ENCODE results near the gene CRACR2B.

CRACR2B gene

GRCh38 chr11:854601-855329 lies 27.0 kb downstream of the CRACR2B start:
- H3K4me3 ChIP-seq (ENCODE audit: control insufficient read depth in 1 of 7, extremely low read depth in 1 of 7, insufficient read depth in 4 of 7, low read depth in 2 of 7, low read length in 6 of 7), result no peak overlapping the region
- no peaks in the 10 kb centered on the region for H3K9me3 ChIP-seq (ENCODE audit: control extremely low read depth in 1 of 5, control insufficient read depth in 4 of 5, insufficient read depth in 2 of 5, low read depth in 1 of 5, low read length in 4 of 5)
- H3K27me3 ChIP-seq (replicated peaks in 2 of 5; ENCODE audit: control insufficient read depth in 4 of 5, insufficient read depth in 5 of 5, low read length in 4 of 5), result peaks cover 0 to 2% (median 0%) of the 10 kb centered on the region in 5 experiments
- ChIA-PET POLR2A (no interaction called here), CTCF (interaction anchor here (0.9 kb wide), 1 partner anchor 9 kb away, joined by 3 read pairs; no protein-coding TSS in a partner anchor)
- peaks cover 0 to 4% (median 0%) of the 10 kb centered on the region in 4 experiments for H3K36me3 ChIP-seq (ENCODE audit: control insufficient read depth in 4 of 4, insufficient read depth in 4 of 4, low read length in 3 of 4)
- H3K27ac ChIP-seq (ENCODE audit: insufficient read depth in 1 of 2, low read depth in 1 of 2, low read length in 2 of 2, poor library complexity in 1 of 2, severe bottlenecking in 2 of 2), result no peak overlapping the region
- DNase-seq, result no peak
- WGBS (ENCODE audit: insufficient coverage), result 98% methylated on average over 14 of the region's 20 CpGs
- peaks cover 0 to 8% (median 6%) of the 10 kb centered on the region in 4 experiments for H3K4me1 ChIP-seq (ENCODE audit: control extremely low read depth in 1 of 4, control insufficient read depth in 4 of 4, insufficient read depth in 4 of 4, low read length in 3 of 4)

- ChIA-PET POLR2A (no interaction called here), CTCF (interaction anchor here (0.9 kb wide), 1 partner anchor 9 kb away, joined by 3 read pairs; no protein-coding TSS in a partner anchor)
- Histone ChIP-seq H3K27ac (ENCODE audit: insufficient read depth in 1 of 2, low read depth in 1 of 2, low read length in 2 of 2, poor library complexity in 1 of 2, severe bottlenecking in 2 of 2) (no peak overlapping the region), H3K36me3 (ENCODE audit: control insufficient read depth in 4 of 4, insufficient read depth in 4 of 4, low read length in 3 of 4) (peaks cover 0 to 4% (median 0%) of the 10 kb centered on the region in 4 experiments), H3K4me1 (ENCODE audit: control extremely low read depth in 1 of 4, control insufficient read depth in 4 of 4, insufficient read depth in 4 of 4, low read length in 3 of 4) (peaks cover 0 to 7% (median 4%) of the 10 kb centered on the region in 4 experiments), H3K27me3 (replicated peaks in 2 of 5; ENCODE audit: control insufficient read depth in 4 of 5, insufficient read depth in 5 of 5, low read length in 4 of 5) (no peaks in the 10 kb centered on the region), H3K9me3 (ENCODE audit: control extremely low read depth in 1 of 5, control insufficient read depth in 4 of 5, insufficient read depth in 2 of 5, low read depth in 1 of 5, low read length in 4 of 5) (no peaks in the 10 kb centered on the region), H3K4me3 (ENCODE audit: control insufficient read depth in 1 of 7, extremely low read depth in 1 of 7, insufficient read depth in 4 of 7, low read depth in 2 of 7, low read length in 6 of 7) (no peak overlapping the region)
- DNase-seq, result no peak
- 94% methylated on average over 7 of the region's 7 CpGs for WGBS (ENCODE audit: insufficient coverage)
Observed at GRCh38 chr11:855330-855674, 27.6 kb downstream of the CRACR2B start.

- no peak for DNase-seq
- H3K36me3 ChIP-seq (ENCODE audit: control insufficient read depth in 4 of 4, insufficient read depth in 4 of 4, low read length in 3 of 4), result peaks cover 0 to 4% (median 0%) of the 10 kb centered on the region in 4 experiments
- no peak overlapping the region for H3K4me3 ChIP-seq (ENCODE audit: control insufficient read depth in 1 of 7, extremely low read depth in 1 of 7, insufficient read depth in 4 of 7, low read depth in 2 of 7, low read length in 6 of 7)
- CTCF ChIA-PET, result interaction anchor here (0.9 to 2.2 kb wide), 3 partner anchors 8 to 73 kb away, joined by 3 to 6 read pairs (median 6); no protein-coding TSS in a partner anchor
- H3K27ac ChIP-seq (ENCODE audit: insufficient read depth in 1 of 2, low read depth in 1 of 2, low read length in 2 of 2, poor library complexity in 1 of 2, severe bottlenecking in 2 of 2), result no peak overlapping the region
- WGBS (ENCODE audit: insufficient coverage), result 94% methylated on average over 11 of the region's 12 CpGs
- no peaks in the 10 kb centered on the region for H3K27me3 ChIP-seq (replicated peaks in 2 of 5; ENCODE audit: control insufficient read depth in 4 of 5, insufficient read depth in 5 of 5, low read length in 4 of 5)
- POLR2A ChIA-PET, result no interaction called here
- H3K4me1 ChIP-seq (ENCODE audit: control extremely low read depth in 1 of 4, control insufficient read depth in 4 of 4, insufficient read depth in 4 of 4, low read length in 3 of 4), result peaks cover 0 to 7% (median 4%) of the 10 kb centered on the region in 4 experiments
- no peaks in the 10 kb centered on the region for H3K9me3 ChIP-seq (ENCODE audit: control extremely low read depth in 1 of 5, control insufficient read depth in 4 of 5, insufficient read depth in 2 of 5, low read depth in 1 of 5, low read length in 4 of 5)
Observed at GRCh38 chr11:855796-856195, 28.1 kb downstream of the CRACR2B start.

GRCh38 chr11:856397-856796 lies 28.7 kb downstream of the CRACR2B start:
- no peak overlapping the region for H3K27ac ChIP-seq (ENCODE audit: insufficient read depth in 1 of 2, low read depth in 1 of 2, low read length in 2 of 2, poor library complexity in 1 of 2, severe bottlenecking in 2 of 2)
- no peak for DNase-seq
- no peaks in the 10 kb centered on the region for H3K9me3 ChIP-seq (ENCODE audit: control extremely low read depth in 1 of 5, control insufficient read depth in 4 of 5, insufficient read depth in 2 of 5, low read depth in 1 of 5, low read length in 4 of 5)
- WGBS (ENCODE audit: insufficient coverage), result 100% methylated on average over 5 of the region's 8 CpGs
- ChIA-PET CTCF (interaction anchor here (1.5 to 2.2 kb wide), 2 partner anchors 9 to 72 kb away, joined by 6 read pairs; no protein-coding TSS in a partner anchor), POLR2A (no interaction called here)
- no peak overlapping the region for H3K4me3 ChIP-seq (ENCODE audit: control insufficient read depth in 1 of 7, extremely low read depth in 1 of 7, insufficient read depth in 4 of 7, low read depth in 2 of 7, low read length in 6 of 7)
- peaks cover 0 to 7% (median 4%) of the 10 kb centered on the region in 4 experiments for H3K4me1 ChIP-seq (ENCODE audit: control extremely low read depth in 1 of 4, control insufficient read depth in 4 of 4, insufficient read depth in 4 of 4, low read length in 3 of 4)
- H3K36me3 ChIP-seq (ENCODE audit: control insufficient read depth in 4 of 4, insufficient read depth in 4 of 4, low read length in 3 of 4), result peaks cover 0 to 4% (median 0%) of the 10 kb centered on the region in 4 experiments
- H3K27me3 ChIP-seq (replicated peaks in 2 of 5; ENCODE audit: control insufficient read depth in 4 of 5, insufficient read depth in 5 of 5, low read length in 4 of 5), result no peaks in the 10 kb centered on the region

- POLR2A ChIA-PET, result no interaction called here
Observed at GRCh38 chr11:858053-858761, 30.5 kb downstream of the CRACR2B start.

GRCh38 chr11:858762-859339 lies 31.1 kb downstream of the CRACR2B start:
- Histone ChIP-seq H3K27ac (ENCODE audit: insufficient read depth in 1 of 2, low read depth in 1 of 2, low read length in 2 of 2, poor library complexity in 1 of 2, severe bottlenecking in 2 of 2) (no peak overlapping the region), H3K36me3 (ENCODE audit: control insufficient read depth in 4 of 4, insufficient read depth in 4 of 4, low read length in 3 of 4) (peaks cover 0 to 4% (median 0%) of the 10 kb centered on the region in 4 experiments), H3K9me3 (ENCODE audit: control extremely low read depth in 1 of 5, control insufficient read depth in 4 of 5, insufficient read depth in 2 of 5, low read depth in 1 of 5, low read length in 4 of 5) (no peaks in the 10 kb centered on the region), H3K4me1 (ENCODE audit: control extremely low read depth in 1 of 4, control insufficient read depth in 4 of 4, insufficient read depth in 4 of 4, low read length in 3 of 4) (peaks cover 0 to 7% (median 4%) of the 10 kb centered on the region in 4 experiments), H3K27me3 (replicated peaks in 2 of 5; ENCODE audit: control insufficient read depth in 4 of 5, insufficient read depth in 5 of 5, low read length in 4 of 5) (no peaks in the 10 kb centered on the region), H3K4me3 (ENCODE audit: control insufficient read depth in 1 of 7, extremely low read depth in 1 of 7, insufficient read depth in 4 of 7, low read depth in 2 of 7, low read length in 6 of 7) (no peak overlapping the region)
- CTCF ChIA-PET, result interaction anchor here (1.0 kb wide), 1 partner anchor 10 kb away, joined by 4 read pairs; no protein-coding TSS in a partner anchor
- WGBS (ENCODE audit: insufficient coverage), result 99% methylated on average over 19 of the region's 37 CpGs
- POLR2A ChIA-PET, result interaction anchor here (1.0 kb wide), 1 partner anchor 12 kb away, joined by 3 read pairs; no protein-coding TSS in a partner anchor
- DNase-seq, result no peak

More at GRCh38 chr11:858053-858761, 30.5 kb downstream of the CRACR2B start:
- H3K4me1 ChIP-seq (ENCODE audit: control extremely low read depth in 1 of 4, control insufficient read depth in 4 of 4, insufficient read depth in 4 of 4, low read length in 3 of 4), result peaks cover 0 to 7% (median 4%) of the 10 kb centered on the region in 4 experiments
- no peaks in the 10 kb centered on the region for H3K27me3 ChIP-seq (replicated peaks in 2 of 5; ENCODE audit: control insufficient read depth in 4 of 5, insufficient read depth in 5 of 5, low read length in 4 of 5)
- no peak for DNase-seq
- CTCF ChIA-PET, result interaction anchor here (2.2 kb wide), 1 partner anchor 10 kb away, joined by 6 read pairs; no protein-coding TSS in a partner anchor
- H3K27ac ChIP-seq (ENCODE audit: insufficient read depth in 1 of 2, low read depth in 1 of 2, low read length in 2 of 2, poor library complexity in 1 of 2, severe bottlenecking in 2 of 2), result no peak overlapping the region
- peaks cover 0 to 4% (median 0%) of the 10 kb centered on the region in 4 experiments for H3K36me3 ChIP-seq (ENCODE audit: control insufficient read depth in 4 of 4, insufficient read depth in 4 of 4, low read length in 3 of 4)
- WGBS (ENCODE audit: insufficient coverage), result 91% methylated on average over 20 of the region's 27 CpGs
- H3K4me3 ChIP-seq (ENCODE audit: control insufficient read depth in 1 of 7, extremely low read depth in 1 of 7, insufficient read depth in 4 of 7, low read depth in 2 of 7, low read length in 6 of 7), result no peak overlapping the region
- no peaks in the 10 kb centered on the region for H3K9me3 ChIP-seq (ENCODE audit: control extremely low read depth in 1 of 5, control insufficient read depth in 4 of 5, insufficient read depth in 2 of 5, low read depth in 1 of 5, low read length in 4 of 5)

All from common myeloid progenitor, CD34-positive (primary cell).